Endothelial cell of umbilical vein (primary cell): ENCODE data around the gene NFKBIA. TPM values are rescaled to one million over a fixed set of nuclear protein-coding genes. Genes with fewer than 3 reads are reported as not detected.

Experiments
- Bru-seq: library from RNA; stranded (reverse); fragments of 400-500 nt; gene quantifications from one replicate; lab custom pipeline; 2021; lab: Mats Ljungman, UMichigan
- BruChase-seq, 2 experiments: library from RNA; stranded (reverse); fragments of 400-500 nt; gene quantifications; one replicate each; lab custom pipeline; 2021; lab: Mats Ljungman, UMichigan
- BruUV-seq: library from RNA; stranded (reverse); fragments of 400-500 nt; replicated peaks from 2 replicates; lab custom pipeline; 2021; lab: Mats Ljungman, UMichigan
- CTCF ChIA-PET: fragments of 300-600, 350-600 bp; sonication (Branson Sonifier 250); formaldehyde crosslinking; loops from one replicate; lab custom pipeline; 2021; ENCODE audit warnings: antibody characterized with exemption, inconsistent platforms; lab: Charles Lee
- POLR2A ChIA-PET: fragments of 300-600, 350-600 bp; sonication (Branson Sonifier 250); formaldehyde crosslinking; loops from one replicate; lab custom pipeline; 2021; ENCODE audit warnings: antibody characterized with exemption, inconsistent platforms; lab: Charles Lee
- DNase-seq: peaks from one replicate; pipeline ENCODE4 v3.0.0-alpha.2; 2011; ENCODE audit warnings: low read depth, low spot score
- FAIRE-seq: peaks from 2 replicates; lab custom pipeline; 2011; peaks lifted over from hg19 to GRCh38; lab: Jason Lieb, UNC
- H2AFZ ChIP-seq: 2 replicates; pipeline ENCODE4 v1.6.0; 2012; ENCODE audit warnings: low read depth, low read length, control low read depth, inconsistent platforms
- H3K27ac ChIP-seq: 2 replicates; pipeline ENCODE4 v1.5.1; 2011; ENCODE audit warnings: low read depth, mild to moderate bottlenecking, control low read depth, low read length, moderate library complexity; ENCODE audit not compliant: insufficient read depth
- H3K27me3 ChIP-seq, 2 experiments: 2 replicates each; pipeline versions ENCODE4 v1.6.0 to v1.6.1; 2011; ENCODE audit warnings: low read length in 2 of 2, mixed read lengths in 1 of 2; ENCODE audit not compliant: control insufficient read depth in 2 of 2, insufficient read depth in 2 of 2
- H3K36me3 ChIP-seq, 2 experiments: 2 replicates in 1 of 2; 3 replicates in 1 of 2; pipeline ENCODE4 v1.5.1; 2011; ENCODE audit warnings: low read length in 2 of 2, mild to moderate bottlenecking in 1 of 2, moderate library complexity in 1 of 2; ENCODE audit not compliant: control insufficient read depth in 2 of 2, insufficient read depth in 2 of 2; ENCODE audit errors: extremely low read depth in 1 of 2
- H3K4me1 ChIP-seq: 3 replicates; pipeline ENCODE4 v1.5.1; 2011; ENCODE audit warnings: mild to moderate bottlenecking, low read length; ENCODE audit not compliant: control insufficient read depth, insufficient read depth; ENCODE audit errors: extremely low read depth
- H3K4me2 ChIP-seq: 2 replicates; pipeline ENCODE4 v1.6.1; 2011; ENCODE audit warnings: low read length, control low read depth, mixed read lengths; ENCODE audit not compliant: insufficient read depth
- H3K4me3 ChIP-seq, 3 experiments: fragments of 200-600 bp in 1 of 3; sonication (generic), shearing (Covaris generic) in 1 of 3; replicated peaks in 1 of 3; 2 replicates each; pipeline ENCODE4 v1.5.1; 2011 to 2016; ENCODE audit warnings: control low read depth in 3 of 3, low read length in 3 of 3, mild to moderate bottlenecking in 2 of 3, inconsistent platforms in 1 of 3, low read depth in 1 of 3, moderate library complexity in 1 of 3; ENCODE audit not compliant: insufficient read depth in 1 of 3
- H3K79me2 ChIP-seq: 2 replicates; pipeline ENCODE4 v1.6.0; 2012; ENCODE audit warnings: low read length, inconsistent platforms; ENCODE audit not compliant: control insufficient read depth, insufficient read depth
- H3K9ac ChIP-seq: replicated peaks from 2 replicates; pipeline ENCODE3; 2011; ENCODE audit warnings: low read length, control low read depth; ENCODE audit not compliant: insufficient read depth; ENCODE audit errors: extremely low read depth
- H3K9me1 ChIP-seq: replicated peaks from 3 replicates; pipeline ENCODE4 v1.6.0; 2011; ENCODE audit warnings: mild to moderate bottlenecking, low read length; ENCODE audit not compliant: control insufficient read depth, insufficient read depth; ENCODE audit errors: extremely low read depth
- H3K9me3 ChIP-seq: replicated peaks from 2 replicates; pipeline ENCODE4 v1.5.1; 2012; ENCODE audit warnings: low read length, inconsistent platforms; ENCODE audit not compliant: control insufficient read depth, insufficient read depth
- H4K20me1 ChIP-seq: replicated peaks from 2 replicates; pipeline ENCODE3; 2011; ENCODE audit warnings: mild to moderate bottlenecking, low read length; ENCODE audit not compliant: control insufficient read depth, insufficient read depth; ENCODE audit errors: extremely low read depth
- EZH2 ChIP-seq: IDR thresholded peaks from 2 replicates; pipeline ENCODE4 v1.6.1; 2012; ENCODE audit warnings: borderline replicate concordance, low read depth, mild to moderate bottlenecking, moderate library complexity, low read length, inconsistent platforms; ENCODE audit not compliant: severe bottlenecking
- FOS ChIP-seq: IDR thresholded peaks from 2 replicates; pipeline ENCODE4 v1.6.1; 2011; ENCODE audit warnings: mild to moderate bottlenecking, low read length, moderate library complexity, borderline replicate concordance; ENCODE audit not compliant: insufficient read depth
- GATA2 ChIP-seq: IDR thresholded peaks from 2 replicates; pipeline ENCODE4 v1.7.0; 2011; ENCODE audit warnings: low read depth, mild to moderate bottlenecking, moderate library complexity, mixed read lengths, low read length; ENCODE audit not compliant: insufficient read length, insufficient read depth
- JUN ChIP-seq: IDR thresholded peaks from 2 replicates; pipeline ENCODE4 v1.6.1; 2011; ENCODE audit warnings: borderline replicate concordance, low read depth; ENCODE audit not compliant: insufficient read length, insufficient read depth
- MAX ChIP-seq: IDR thresholded peaks from 2 replicates; pipeline ENCODE4 v1.6.1; 2011; ENCODE audit not compliant: insufficient read depth, insufficient read length
- MYC ChIP-seq: IDR thresholded peaks from one replicate; pipeline ENCODE4 v1.6.1; 2011; ENCODE audit warnings: mild to moderate bottlenecking, low read depth, low read length
- POLR2A ChIP-seq: IDR thresholded peaks from 2 replicates; pipeline ENCODE4 v1.6.1; 2012; ENCODE audit warnings: low read depth, mild to moderate bottlenecking, control low read depth, low read length
- POLR2AphosphoS5 ChIP-seq: IDR thresholded peaks from 2 replicates; pipeline ENCODE4 v1.6.1; 2012; ENCODE audit warnings: low read depth, mild to moderate bottlenecking, control low read depth, low read length, moderate library complexity; ENCODE audit not compliant: insufficient read depth
- dilution Hi-C: fragments of 300-500 bp; cut with MboI; formaldehyde crosslinking; loops from one replicate; pipeline ENCODE4 v1.15.0; 2019; ENCODE audit warnings: low sequenced_read_pairs; ENCODE audit not compliant: extremely low pct_ligation_motif_present
- intact Hi-C: fragments of 100-400 bp; cut with micrococcal nuclease; formaldehyde crosslinking; loops from one replicate; pipeline ENCODE4 v1.10.0; 2022
- long read RNA-seq: library from polyadenylated mRNA; stranded (forward); transcript quantifications from one replicate; pipeline ENCODE4 v2.0.0, GENCODE V29; 2021
- polyA minus RNA-seq, 3 experiments: library from RNA; depleted of rRNA, polyadenylated mRNA; stranded (reverse); fragments of >200 nt; gene quantifications; 1 replicate in 1 of 3; 2 replicates in 2 of 3; pipeline ENCODE4 v1.2.3, GENCODE V29; 2011
- polyA plus RNA-seq, 4 experiments: library from polyadenylated mRNA; depleted of rRNA in 3 of 4; stranded (reverse) in 3 of 4; unstranded in 1 of 4; fragments of >200 nt; gene quantifications; 2 replicates each; pipeline versions ENCODE4 v1.2.1 to v1.2.3, GENCODE V29; 2011 to 2012; ENCODE audit warnings: missing spikeins in 1 of 4
- total RNA-seq: library from RNA; stranded (reverse); gene quantifications from 2 replicates; pipeline ENCODE4 v1.2.3, GENCODE V29; 2021
- TF ChIP-seq, protein P1 (sequence below), 2 donors: IDR thresholded peaks; 1 replicate in 1 of 2; 2 replicates in 1 of 2; pipeline ENCODE4 v1.5.1; 2011; ENCODE audit warnings: low read length in 2 of 2, mild to moderate bottlenecking in 2 of 2, moderate library complexity in 2 of 2, control low read depth in 1 of 2, inconsistent platforms in 1 of 2, low read depth in 1 of 2; ENCODE audit not compliant: insufficient read depth in 1 of 2; ENCODE audit errors: extremely low read depth in 1 of 2

The NFKBIA gene
- total RNA-seq (52.5 and 55.7 TPM in 2 replicates), polyA plus RNA-seq (80.3 and 82.8 TPM in 2 replicates), polyA minus RNA-seq (118 and 161 TPM in 2 replicates), Bru-seq, nascent RNA (percentile 96 among the genes with signal in this experiment), BruChase-seq, experiment 1, labeled RNA remaining after a 6-hour chase (percentile 81 among the genes with signal in this experiment), BruChase-seq, experiment 2, labeled RNA remaining after a 2-hour chase (percentile 91 among the genes with signal in this experiment)
- 59.3 and 76.4 TPM in 2 replicates for polyA plus RNA-seq (2011; cell fraction: cytosol; rRNA removed)
- 246 and 311 TPM in 2 replicates for polyA plus RNA-seq (2011; cell fraction: nucleus; rRNA removed)
- polyA plus RNA-seq (2012): 41.8 and 54.3 TPM in 2 replicates
- 147 TPM for polyA minus RNA-seq (2011; cell fraction: cytosol; rRNA and poly(A)+ RNA removed)
- polyA minus RNA-seq (2011; cell fraction: nucleus; rRNA and poly(A)+ RNA removed): 215 and 321 TPM in 2 replicates
- long read RNA-seq, transcript NFKBIA-201 (6 exons, 1,558 nt): major isoform, 132 of 149 reads
- long read RNA-seq, partial matches to known transcripts: 3 of 149 reads
- long read RNA-seq, other reads (novel, unspliced or antisense): 9 of 149 reads

DNA sequence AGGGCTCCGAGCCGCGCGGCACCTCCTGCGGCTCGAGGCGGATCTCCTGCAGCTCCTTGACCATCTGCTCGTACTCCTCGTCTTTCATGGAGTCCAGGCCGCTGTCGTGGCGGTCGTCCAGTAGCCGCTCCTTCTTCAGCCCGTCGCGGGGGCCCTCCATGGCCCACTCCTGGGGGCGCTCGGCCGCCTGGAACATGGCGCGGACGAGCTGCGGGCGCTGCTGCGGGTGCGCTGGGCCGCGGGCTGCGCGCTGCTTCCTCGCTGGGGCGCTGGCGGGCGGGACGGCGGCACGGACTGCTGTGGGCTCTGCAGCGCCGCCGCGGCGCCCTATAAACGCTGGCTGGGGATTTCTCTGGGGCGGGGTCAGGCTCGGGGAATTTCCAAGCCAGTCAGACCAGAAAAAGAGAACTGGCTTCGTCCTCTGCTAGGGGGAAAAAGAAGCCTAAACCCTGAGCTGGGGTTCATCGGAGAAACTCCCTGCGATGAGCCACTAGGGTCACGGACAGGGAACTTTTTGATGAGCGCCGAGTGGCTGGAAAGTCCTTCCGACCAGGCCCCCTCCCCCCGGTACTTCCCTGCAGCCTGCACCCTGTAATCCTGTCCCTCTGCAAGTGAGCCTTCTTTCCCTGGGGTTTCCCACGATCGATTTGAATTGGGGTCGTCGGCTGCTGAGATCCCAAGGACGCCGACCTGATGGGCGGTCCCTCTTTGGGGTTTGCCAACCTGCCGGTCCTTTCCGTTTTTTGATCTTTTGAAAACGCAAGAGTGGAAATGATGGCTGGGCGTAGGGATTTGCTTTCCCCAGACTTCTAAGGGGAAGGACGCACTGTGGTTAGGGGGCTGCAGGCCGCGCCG lies at the start of gene NFKBIA:
Gene NFKBIA (minus strand): TSS at position 301 of the 855 bp plus-strand sequence. CDS start 105 bp downstream, at position 196.
- H3K79me2 ChIP-seq: peaks cover 23% of the 10 kb centered on the region
- DNase-seq: peak; percentile 90
- ChIA-PET POLR2A (interaction anchor here (0.5 to 2.4 kb wide), 16 partner anchors 8 to 527 kb away, joined by 3 to 16 read pairs (median 5); partner anchors contain the start of genes FAM177A1, PPP2R3C, PRORP and PSMA6), CTCF (interaction anchor here (0.7 to 4.3 kb wide), 19 partner anchors 9 to 283 kb away, joined by 3 to 53 read pairs (median 8); partner anchors contain the start of gene PSMA6)
- H3K27me3 ChIP-seq: no peaks in the 10 kb centered on the region
- intact Hi-C loops (loop anchor here (1.0 to 5.0 kb wide), 6 partner anchors 9 to 622 kb away; partner anchors contain the start of gene PSMA6), dilution Hi-C loops (no loop called here)
- FAIRE-seq: peak; percentile 59
- H3K4me1 ChIP-seq: peaks cover 45% of the 10 kb centered on the region
- H3K9ac ChIP-seq: peak within 1 kb of the TSS; percentile 99
- TF ChIP-seq MAX: no peak
- no peak for TF ChIP-seq EZH2
- no peak for TF ChIP-seq MYC
- TF ChIP-seq, protein P1, sequence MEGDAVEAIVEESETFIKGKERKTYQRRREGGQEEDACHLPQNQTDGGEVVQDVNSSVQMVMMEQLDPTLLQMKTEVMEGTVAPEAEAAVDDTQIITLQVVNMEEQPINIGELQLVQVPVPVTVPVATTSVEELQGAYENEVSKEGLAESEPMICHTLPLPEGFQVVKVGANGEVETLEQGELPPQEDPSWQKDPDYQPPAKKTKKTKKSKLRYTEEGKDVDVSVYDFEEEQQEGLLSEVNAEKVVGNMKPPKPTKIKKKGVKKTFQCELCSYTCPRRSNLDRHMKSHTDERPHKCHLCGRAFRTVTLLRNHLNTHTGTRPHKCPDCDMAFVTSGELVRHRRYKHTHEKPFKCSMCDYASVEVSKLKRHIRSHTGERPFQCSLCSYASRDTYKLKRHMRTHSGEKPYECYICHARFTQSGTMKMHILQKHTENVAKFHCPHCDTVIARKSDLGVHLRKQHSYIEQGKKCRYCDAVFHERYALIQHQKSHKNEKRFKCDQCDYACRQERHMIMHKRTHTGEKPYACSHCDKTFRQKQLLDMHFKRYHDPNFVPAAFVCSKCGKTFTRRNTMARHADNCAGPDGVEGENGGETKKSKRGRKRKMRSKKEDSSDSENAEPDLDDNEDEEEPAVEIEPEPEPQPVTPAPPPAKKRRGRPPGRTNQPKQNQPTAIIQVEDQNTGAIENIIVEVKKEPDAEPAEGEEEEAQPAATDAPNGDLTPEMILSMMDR (IDR thresholded peaks at IDR 0.05; ENCODE audit: extremely low read depth in 1 of 2, insufficient read depth in 1 of 2, low read depth in 1 of 2, low read length in 2 of 2): peak; percentile 18 to 28
- TF ChIP-seq POLR2AphosphoS5: peak; percentile 98
- no peak for TF ChIP-seq FOS
- no peak for TF ChIP-seq JUN
- peak; percentile 90 for TF ChIP-seq POLR2A
- TF ChIP-seq GATA2: no peak
- H3K36me3 ChIP-seq: peaks cover 15 to 21% of the 10 kb centered on the region in 2 experiments
- BruUV-seq: no TSS peak
- H3K27ac ChIP-seq: peak within 1 kb of the TSS; percentile 97
- H3K4me3 ChIP-seq: peak within 1 kb of the TSS; percentile 74 to 89 (median 76)
- peak within 1 kb of the TSS; percentile 82 for H3K4me2 ChIP-seq
- H2AFZ ChIP-seq: peak within 1 kb of the TSS; percentile 68
- H3K9me1 ChIP-seq: no peaks in the 10 kb centered on the region
- H4K20me1 ChIP-seq: no peaks in the 10 kb centered on the region
- no peaks in the 10 kb centered on the region for H3K9me3 ChIP-seq
